Thoracic aorta (tissue), 2 donors: ENCODE results near the gene ZNF398. TPM values are rescaled to one million over a fixed set of nuclear protein-coding genes. Genes with fewer than 3 reads are reported as not detected.

Source experiments
- ATAC-seq: fragments of 150-250 bp; one replicate; pipeline ENCODE4 v1.8.0; 2017; ENCODE audit warnings: low read depth; ENCODE audit not compliant: insufficient number of reproducible peaks, low FRiP score
- DNase-seq: peaks from one replicate; pipeline ENCODE4 v3.0.0-alpha.2; 2020; ENCODE audit warnings: low spot score
- H3K27ac ChIP-seq, 2 donors: fragments of 200-600 bp; sonication (generic); 1 replicate in 1 of 2; 2 replicates in 1 of 2; pipeline ENCODE4 v1.5.1; 2016; ENCODE audit warnings: mild to moderate bottlenecking in 2 of 2, moderate library complexity in 2 of 2
- H3K27me3 ChIP-seq: fragments of 200-600 bp; sonication (generic); replicated peaks from 2 replicates; pipeline ENCODE4 v1.6.0; 2016; ENCODE audit warnings: mild to moderate bottlenecking; ENCODE audit not compliant: insufficient read depth
- H3K36me3 ChIP-seq: fragments of 200-600 bp; sonication (generic); one replicate; pipeline ENCODE4 v1.5.1; 2016
- H3K4me1 ChIP-seq, 2 donors: fragments of 200-600 bp; sonication (generic); 1 replicate in 1 of 2; 2 replicates in 1 of 2; pipeline versions ENCODE4 v1.5.1 to v1.6.0; 2016; ENCODE audit warnings: low read depth in 2 of 2, mild to moderate bottlenecking in 1 of 2; ENCODE audit not compliant: control insufficient read depth in 1 of 2
- H3K4me3 ChIP-seq: fragments of 200-600 bp; sonication (generic); 2 replicates; pipeline ENCODE4 v1.5.1; 2016; ENCODE audit warnings: mild to moderate bottlenecking
- H3K9me3 ChIP-seq: fragments of 200-600 bp; sonication (generic); 2 replicates; pipeline ENCODE4 v1.5.1; 2016
- total RNA-seq, 2 donors: library from RNA; depleted of rRNA; stranded (reverse); fragments of >200 nt; gene quantifications; one replicate each; pipeline versions ENCODE4 v1.1.0 to v1.2.3, GENCODE V29; 2016
- TF ChIP-seq, protein P1 (sequence below): fragments of 200-600 bp; sonication (generic); IDR thresholded peaks from one replicate; pipeline ENCODE4 v1.5.1; 2019; ENCODE audit warnings: antibody characterized with exemption

Gene ZNF398
- total RNA-seq, 2 donors from 2014 or later: 16.2 to 31.5 TPM

DNA sequence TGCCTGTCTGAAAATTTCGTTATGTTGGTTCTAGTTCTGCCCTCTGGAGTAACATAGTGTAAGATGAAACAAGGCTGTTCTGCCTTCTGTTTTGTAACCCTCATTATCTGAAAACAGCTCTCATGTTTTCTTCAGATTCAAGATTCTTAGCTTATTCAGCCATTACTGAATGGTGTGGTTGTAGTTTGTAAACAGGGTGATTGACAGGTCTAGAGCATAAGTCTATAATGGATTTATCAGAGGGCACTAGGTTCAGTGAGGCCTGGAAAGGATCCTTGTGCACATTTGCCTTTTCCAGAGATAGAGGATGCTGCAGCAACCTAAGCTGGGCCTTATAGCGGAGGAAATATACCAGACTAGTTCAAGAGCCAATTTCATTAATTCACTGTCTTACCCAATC, 6.1 kb downstream of the ZNF398 start:
- TF ChIP-seq, protein P1, sequence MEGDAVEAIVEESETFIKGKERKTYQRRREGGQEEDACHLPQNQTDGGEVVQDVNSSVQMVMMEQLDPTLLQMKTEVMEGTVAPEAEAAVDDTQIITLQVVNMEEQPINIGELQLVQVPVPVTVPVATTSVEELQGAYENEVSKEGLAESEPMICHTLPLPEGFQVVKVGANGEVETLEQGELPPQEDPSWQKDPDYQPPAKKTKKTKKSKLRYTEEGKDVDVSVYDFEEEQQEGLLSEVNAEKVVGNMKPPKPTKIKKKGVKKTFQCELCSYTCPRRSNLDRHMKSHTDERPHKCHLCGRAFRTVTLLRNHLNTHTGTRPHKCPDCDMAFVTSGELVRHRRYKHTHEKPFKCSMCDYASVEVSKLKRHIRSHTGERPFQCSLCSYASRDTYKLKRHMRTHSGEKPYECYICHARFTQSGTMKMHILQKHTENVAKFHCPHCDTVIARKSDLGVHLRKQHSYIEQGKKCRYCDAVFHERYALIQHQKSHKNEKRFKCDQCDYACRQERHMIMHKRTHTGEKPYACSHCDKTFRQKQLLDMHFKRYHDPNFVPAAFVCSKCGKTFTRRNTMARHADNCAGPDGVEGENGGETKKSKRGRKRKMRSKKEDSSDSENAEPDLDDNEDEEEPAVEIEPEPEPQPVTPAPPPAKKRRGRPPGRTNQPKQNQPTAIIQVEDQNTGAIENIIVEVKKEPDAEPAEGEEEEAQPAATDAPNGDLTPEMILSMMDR: no peak
- H3K27me3 ChIP-seq: no peaks in the 10 kb centered on the region
- H3K4me3 ChIP-seq: no peak overlapping the region
- peaks cover 5 to 11% of the 10 kb centered on the region in 2 donors for H3K4me1 ChIP-seq
- no peak for DNase-seq
- H3K36me3 ChIP-seq: peaks cover 5% of the 10 kb centered on the region
- ATAC-seq: no peak
- no peak overlapping the region for H3K27ac ChIP-seq
- no peaks in the 10 kb centered on the region for H3K9me3 ChIP-seq

DNA sequence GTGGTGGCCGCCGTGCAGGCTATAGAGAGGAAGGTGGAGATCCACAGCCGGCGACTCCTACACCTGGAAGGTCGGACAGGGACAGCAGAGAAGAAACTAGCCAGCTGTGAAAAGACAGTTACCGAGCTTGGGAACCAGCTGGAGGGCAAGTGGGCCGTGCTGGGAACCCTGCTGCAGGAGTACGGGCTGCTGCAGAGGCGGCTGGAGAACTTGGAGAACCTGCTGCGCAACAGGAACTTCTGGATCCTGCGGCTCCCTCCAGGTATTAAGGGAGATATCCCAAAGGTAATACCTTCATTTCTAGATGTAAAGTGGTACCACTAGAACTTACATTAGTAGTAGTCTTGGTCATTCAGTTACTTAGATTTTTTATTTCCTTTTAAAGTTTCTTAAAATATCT, 6.8 kb downstream of the ZNF398 start:
- ATAC-seq (no peak), DNase-seq (no peak)
- Histone ChIP-seq H3K9me3 (no peaks in the 10 kb centered on the region), H3K27me3 (no peaks in the 10 kb centered on the region), H3K27ac (no peak overlapping the region), H3K4me1 (peaks cover 0 to 5% of the 10 kb centered on the region in 2 donors), H3K4me3 (no peak overlapping the region), H3K36me3 (peaks cover 5% of the 10 kb centered on the region)
- TF ChIP-seq, protein P1: no peak

DNA sequence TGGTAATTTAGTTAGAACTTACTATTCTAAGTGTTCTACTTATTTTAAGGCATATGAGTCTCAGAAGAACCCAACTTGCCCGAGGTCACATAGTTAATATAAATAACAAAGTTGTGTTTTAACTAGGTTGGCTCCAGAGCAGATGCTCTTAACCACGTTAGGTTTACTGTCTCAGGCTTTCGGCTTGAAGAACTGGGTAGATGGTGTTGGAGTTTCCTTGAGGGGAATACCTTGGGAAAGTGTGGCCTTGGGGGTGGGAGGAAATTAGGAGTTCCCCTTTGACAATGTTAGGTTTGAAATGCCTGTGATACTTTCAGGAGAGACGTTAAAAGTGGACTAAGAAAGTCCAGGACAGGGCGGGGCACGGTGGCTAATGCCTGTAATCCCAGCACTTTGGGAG, 9.6 kb downstream of the ZNF398 start:
- no peaks in the 10 kb centered on the region for H3K4me1 ChIP-seq
- ATAC-seq (no peak), DNase-seq (no peak)
- no peak overlapping the region for H3K27ac ChIP-seq
- no peaks in the 10 kb centered on the region for H3K27me3 ChIP-seq
- no peak overlapping the region for H3K4me3 ChIP-seq
- no peaks in the 10 kb centered on the region for H3K9me3 ChIP-seq
- TF ChIP-seq, protein P1: no peak
- H3K36me3 ChIP-seq: peaks cover 5% of the 10 kb centered on the region

DNA sequence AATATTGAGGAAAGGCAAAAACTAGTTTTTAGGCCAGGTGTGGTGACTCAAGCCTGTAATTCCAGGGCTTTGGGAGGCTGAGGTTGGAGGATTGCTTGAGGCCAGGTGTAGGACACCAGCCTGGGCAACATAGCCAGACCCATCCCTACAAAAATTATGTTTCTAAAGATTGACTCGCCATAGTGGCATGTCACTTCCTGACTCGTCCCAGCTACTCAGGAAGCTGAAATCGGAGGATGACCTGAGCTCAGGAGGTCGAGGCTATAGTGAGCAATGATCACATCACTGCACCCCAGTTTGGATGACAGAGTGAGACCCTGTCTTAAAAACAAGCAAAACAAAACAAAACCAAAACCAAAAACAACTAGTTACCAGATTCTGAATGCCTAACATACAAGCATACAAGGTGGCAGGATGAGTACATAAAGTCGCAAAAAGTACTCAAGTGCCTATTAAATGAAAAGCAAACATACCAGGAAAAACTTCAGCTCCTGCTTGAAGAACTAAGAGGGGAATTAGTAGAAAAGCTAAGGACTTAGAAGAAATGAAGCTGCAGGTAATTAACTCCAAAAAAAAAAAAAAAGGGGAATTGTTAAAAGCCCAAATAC, 14.1 kb downstream of the ZNF398 start:
- Histone ChIP-seq H3K27ac (no peak overlapping the region), H3K27me3 (no peaks in the 10 kb centered on the region), H3K9me3 (no peaks in the 10 kb centered on the region), H3K4me3 (no peak overlapping the region), H3K36me3 (peaks cover 26% of the 10 kb centered on the region), H3K4me1 (no peaks in the 10 kb centered on the region)
- no peak for DNase-seq
- ATAC-seq: no peak
- TF ChIP-seq, protein P1: no peak

DNA sequence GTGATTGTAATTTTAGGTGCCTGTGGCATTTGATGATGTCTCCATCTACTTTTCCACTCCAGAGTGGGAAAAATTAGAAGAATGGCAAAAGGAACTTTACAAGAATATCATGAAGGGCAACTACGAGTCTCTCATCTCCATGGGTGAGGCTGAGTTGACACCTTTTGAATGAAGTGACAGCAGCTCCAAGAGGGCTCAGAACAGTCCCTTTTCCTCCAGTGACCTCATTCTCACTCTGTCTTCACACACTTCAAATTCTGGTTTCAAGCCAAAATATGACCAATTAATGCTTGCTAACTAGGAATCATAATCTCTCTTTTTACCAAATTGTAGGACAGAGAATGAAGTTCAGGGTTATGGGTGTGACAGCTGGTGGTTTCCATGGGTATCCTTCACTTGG, 18.9 kb downstream of the ZNF398 start:
- Histone ChIP-seq H3K9me3 (no peaks in the 10 kb centered on the region), H3K27ac (no peak overlapping the region), H3K4me1 (no peaks in the 10 kb centered on the region), H3K36me3 (peaks cover 37% of the 10 kb centered on the region), H3K27me3 (no peaks in the 10 kb centered on the region), H3K4me3 (no peak overlapping the region)
- TF ChIP-seq, protein P1: no peak
- DNase-seq (no peak), ATAC-seq (no peak)
